ENCODE measurements around the gene SLC22A23.

SLC22A23 gene

DNA sequence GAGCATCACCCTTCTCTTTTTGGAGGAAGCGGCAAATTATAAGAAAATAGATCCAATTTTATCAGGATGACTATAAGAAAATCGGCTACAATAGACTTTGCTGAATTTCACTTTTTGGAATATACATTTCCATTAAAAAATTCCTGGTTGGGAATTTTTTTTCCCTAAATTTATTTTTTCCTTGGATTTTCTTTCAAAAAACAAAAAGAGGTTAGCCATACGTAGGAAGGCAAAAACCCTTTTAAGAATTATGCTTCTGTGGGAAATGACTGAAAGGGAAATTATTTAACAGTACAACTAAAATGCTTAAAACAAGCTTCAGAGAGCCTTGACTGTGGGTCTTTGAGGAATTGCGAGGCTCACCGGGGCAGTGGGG lies 86.9 kb downstream of the SLC22A23 start:
- DNase-seq (ENCODE audit: low read depth): no peak

DNA sequence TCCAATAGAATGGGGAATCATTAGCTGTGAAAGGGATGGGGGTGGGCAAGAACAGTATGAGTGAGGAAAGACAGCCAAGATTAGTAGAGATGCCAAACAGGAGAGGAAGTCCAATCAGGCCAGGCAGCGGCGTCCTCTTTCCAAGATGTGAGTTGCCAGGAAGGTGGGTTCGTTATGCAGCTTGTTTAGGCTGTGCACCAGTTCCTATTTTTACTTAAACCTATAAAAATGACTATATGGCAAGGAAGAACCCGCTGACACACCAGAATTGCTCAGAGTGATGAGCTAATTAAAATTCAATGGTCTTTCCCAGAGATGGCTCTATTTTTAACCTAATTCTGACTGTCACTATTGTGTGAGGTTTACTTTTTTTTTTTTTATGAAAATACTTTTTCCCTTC lies 88.2 kb downstream of the SLC22A23 start:
- no peak for DNase-seq (ENCODE audit: low read depth)

DNA sequence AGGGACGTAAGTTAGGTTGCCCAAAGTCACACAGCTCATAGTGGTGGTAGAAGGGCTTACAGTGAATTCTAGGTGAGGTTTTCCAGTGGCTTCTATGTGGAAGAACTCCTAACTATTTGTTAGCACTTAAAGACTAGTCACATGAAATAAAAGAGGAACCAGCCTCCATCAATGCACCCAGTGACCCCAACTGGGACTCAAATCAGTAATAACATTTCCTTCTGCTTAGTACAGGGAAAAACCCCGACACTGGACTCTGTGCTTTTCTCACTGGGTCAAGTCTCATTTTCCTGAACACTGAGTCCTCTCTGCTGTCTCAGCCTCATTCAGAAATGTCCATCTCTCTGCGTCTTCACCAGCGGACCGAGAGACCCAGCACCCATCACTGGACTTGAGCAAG lies 89.2 kb downstream of the SLC22A23 start:
- no peak for DNase-seq (ENCODE audit: low read depth)

DNA sequence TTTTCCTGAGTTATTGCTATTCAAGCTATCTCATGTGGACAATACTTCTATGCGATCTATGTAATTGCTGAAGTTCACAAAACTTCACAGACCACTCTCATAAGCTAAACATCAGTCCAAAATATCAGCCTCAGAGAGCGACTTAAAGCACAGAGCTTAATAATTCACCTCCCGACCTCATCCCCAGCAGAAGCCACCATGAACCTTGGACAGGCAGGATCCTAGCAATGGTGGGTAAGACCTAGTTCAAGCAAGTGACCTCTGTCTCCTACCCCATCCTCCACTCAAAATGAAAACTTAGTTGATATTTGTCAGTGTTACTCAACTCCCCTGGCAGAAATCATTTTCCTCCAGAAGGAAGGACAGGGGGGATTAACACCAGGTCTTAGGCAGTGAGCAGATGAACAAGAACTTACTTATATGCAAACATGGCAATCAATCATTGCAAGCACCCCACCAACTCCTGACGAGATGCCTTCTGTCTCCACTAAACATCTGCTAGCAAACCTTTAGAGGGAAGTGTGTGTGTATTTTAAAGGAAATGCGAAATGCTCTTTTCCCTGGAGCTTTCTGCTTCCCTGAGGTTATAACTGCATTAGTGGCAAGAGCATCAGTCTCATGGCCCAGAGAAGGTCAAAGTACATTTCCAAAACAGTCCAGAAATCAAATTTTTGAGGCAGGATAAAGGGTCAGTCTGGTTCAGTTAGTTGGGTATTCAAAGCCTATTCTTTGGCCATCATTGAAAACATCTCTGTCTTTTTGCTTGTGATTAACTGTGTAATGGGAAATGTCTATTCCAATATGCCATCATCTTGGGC lies 90.0 kb downstream of the SLC22A23 start:
- no peak for DNase-seq (ENCODE audit: low read depth)

DNA sequence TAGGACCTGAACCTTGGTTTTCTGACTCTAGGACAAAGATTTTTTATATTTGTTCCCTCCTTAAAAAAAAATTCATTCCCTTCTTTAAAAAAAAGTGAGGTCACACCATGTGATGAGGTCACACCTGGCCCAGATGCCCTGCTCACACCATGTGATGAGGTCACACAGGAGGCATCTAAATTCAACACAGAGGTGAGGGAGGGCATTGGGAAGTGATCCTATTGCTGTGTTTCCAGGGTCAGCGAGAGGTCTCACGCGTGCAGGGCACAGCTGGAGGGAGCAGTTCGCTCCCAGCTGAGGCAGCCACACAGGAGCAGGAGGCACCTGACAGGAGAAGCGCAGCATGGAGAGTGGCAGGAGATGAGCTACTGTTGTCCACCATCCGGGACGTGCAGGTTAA lies 92.5 kb downstream of the SLC22A23 start:
- DNase-seq (ENCODE audit: low read depth): no peak

DNA sequence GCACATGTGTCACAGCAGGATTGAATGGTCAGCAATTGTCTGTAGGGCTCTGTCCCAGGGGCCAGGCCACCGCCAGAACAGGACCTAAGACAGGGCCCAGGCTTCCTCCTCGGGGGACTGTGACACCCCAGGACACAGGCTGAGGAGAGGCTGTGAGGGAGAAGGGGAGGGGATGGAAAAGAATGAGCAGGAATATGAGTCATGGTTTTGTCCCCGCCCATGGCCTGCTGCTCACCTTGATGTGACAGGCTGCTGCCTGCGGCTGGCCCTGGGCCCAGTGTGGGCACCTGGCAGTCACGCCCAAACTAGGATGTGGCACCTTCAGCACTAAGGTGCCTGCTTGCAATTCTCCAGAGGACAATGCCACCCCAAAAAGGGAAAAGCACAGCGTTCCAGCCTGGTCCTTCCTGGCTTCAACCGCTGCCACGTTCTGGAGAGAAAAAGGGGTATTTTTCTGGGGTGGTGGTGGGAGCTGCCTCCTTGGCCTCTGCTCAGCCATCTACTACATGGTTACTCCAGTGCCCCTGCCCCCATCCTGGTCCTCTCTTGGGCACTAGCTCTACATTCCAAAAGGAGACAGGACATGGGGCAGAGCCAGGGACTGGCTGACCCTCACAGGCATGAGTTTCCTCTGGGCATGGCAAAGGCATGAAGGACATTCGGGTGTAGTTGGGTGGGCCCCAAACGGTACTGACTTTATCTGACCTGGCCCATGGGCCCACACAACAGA lies 93.4 kb downstream of the SLC22A23 start:
- DNase-seq (ENCODE audit: low read depth): no peak

DNA sequence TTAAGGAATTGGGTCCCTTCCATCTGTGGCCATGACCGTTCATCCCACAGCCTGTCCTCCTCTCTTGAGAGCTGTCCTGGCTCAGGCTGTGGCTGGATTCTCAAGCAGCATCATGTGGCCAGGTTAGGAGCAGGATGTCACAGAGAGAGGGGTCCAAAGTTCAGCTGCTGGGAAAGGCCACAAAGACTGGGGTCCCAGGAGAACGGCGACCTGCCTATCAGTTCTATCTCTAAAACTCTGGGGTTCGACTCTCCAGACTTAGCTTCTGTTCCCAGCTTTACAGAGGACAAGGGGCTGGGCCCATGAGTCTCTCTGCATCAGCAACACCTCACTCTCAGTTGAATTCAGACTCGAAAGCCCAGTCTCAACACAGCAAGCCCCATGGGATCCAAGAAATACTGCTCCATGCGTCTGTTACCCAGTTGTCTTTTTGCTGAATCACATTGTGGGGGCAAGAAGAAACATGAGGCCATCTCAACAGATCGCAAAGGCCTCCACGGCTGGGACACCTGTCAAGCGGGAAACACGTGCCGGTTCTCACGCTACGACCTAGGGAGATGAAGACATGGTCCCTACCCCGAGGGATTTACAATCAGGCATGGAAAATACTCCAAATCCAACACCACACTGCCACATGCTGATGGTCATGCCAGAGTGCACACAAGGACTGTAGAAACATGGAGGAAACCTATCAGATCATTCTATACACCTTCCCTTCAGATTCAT lies 95.4 kb downstream of the SLC22A23 start:
- no peak for DNase-seq (ENCODE audit: low read depth)

DNA sequence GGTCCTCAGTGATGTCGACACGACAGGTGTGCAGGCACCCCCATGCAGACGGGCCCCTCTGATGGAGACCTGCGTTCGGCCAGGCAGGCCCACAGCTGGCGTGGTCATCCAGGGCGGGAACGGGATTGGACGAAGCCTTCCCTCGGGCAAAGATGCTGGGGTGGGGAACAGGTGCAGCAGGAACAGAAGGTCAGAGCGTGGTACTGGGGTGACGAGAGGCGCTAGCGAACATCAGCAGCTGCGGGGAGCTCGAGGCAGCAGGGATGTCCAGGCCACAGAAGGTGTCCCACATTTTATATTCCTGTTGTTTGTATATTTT lies 96.2 kb downstream of the SLC22A23 start:
- no peak for DNase-seq (ENCODE audit: low read depth)

DNA sequence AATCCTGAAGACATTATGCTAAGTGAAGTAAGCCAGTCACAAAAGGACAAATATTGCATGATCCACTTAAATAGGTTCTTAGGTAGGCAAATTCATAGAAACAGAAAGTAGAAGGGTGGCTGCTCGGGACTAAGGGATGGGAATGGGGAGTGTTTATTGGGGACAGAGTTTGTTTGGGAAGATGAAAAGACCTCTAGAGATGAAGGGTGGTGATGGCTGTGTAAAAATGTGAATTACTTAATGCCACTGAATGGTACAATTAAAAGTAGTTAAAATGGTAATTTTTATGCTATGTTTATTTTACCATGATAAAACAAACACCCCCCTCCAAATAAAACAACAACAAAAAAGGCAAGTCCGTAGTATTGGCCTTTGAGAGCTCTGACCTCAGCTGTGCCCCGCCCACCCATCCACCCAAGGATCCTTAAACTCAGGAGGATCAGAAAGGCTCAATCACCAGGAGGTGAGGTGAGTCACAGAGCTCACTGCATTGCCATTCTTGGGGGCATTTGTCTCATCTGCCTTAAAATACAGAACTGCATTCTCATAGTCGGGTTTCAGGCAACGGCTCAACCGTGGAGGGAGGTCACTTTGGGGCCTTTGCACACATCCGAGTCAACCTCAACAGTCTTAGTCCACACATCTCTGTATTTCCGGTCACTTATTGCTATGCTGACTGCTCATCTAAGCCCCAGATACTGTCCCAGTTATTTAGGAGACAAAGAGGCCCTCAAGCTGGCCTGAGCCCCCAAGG lies 96.7 kb downstream of the SLC22A23 start:
- no peak for DNase-seq (ENCODE audit: low read depth)

DNA sequence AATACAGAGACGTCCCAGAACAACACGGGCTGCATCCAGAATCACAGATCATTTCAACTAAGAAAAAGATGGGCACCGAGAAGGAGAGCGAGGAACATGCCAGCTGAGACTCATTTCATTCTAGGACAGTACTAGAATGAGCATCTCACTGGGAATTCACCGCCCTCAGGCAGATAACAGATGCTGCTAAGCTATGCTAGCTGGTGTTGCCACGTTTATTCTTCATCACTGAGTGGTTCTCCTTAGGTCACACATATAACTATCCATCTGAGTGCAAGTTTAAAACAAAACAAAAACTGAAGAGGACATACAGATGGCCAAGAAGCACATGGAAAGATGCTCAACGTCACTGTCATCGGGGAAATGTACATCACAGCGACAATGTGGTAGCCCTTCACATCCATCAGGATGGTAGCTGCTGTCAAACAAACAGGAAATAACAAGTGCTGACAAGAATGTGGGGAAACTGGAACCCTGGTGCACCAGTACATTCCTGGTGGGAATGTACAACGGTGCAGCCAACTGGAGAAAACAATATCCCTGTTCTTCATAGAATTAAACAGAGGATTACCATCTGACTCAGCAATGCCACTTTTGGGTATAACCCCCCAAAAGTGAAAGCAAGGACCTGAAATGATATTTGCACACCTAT lies 97.6 kb downstream of the SLC22A23 start:
- DNase-seq (ENCODE audit: low read depth): no peak

DNA sequence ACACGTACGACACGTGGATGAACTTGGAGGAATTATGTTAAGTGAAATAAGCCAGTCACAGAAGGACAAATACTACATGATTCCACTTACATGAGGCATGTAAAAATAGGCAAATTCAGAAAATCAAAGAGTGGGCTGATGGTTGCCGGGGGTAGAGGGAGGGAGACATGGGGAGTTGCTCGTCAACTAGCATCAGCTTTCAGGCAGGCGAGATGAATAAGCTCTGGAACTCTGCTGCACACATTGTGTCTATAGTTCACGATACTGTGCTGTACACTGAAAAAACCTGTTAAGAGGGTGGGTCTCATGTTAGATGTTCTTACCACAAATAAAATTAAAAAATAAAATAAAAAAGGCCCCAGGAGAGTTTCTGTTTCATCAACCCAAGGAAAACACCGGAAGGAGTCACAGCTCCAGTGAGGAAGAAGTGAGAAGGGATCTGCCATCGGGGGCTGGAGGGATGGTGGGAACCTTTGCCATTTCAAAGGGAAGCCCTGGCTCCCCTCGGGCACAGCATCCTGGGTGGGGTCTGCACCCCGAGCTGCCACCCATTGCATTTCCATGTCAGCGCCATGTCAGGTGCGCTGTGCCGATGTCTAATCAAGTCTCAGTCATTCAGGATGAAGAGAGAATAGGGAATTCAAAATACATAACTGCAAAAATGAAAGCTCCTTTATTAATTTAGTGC lies 98.3 kb downstream of the SLC22A23 start:
- DNase-seq (ENCODE audit: low read depth): no peak

DNA sequence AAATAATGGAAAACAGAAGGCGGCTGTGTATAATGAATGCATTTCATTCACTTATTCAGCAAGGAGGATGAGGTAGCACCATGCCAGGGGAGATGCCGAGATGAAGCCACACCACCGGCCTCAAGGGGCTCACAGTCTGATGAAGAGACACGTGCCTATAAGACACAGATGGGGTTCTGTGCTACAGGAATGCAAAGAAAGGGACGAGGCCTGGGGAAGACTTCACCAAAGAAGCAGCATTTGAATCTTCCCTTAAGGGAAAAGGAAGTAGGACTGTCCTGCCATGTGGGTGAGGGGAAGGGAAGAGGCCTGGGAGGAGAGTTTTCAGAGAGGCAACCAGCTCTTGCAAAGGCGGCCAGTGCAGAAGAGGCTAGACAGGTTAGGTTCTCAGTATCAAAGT lies 99.2 kb downstream of the SLC22A23 start:
- no peak for DNase-seq (ENCODE audit: low read depth)

DNA sequence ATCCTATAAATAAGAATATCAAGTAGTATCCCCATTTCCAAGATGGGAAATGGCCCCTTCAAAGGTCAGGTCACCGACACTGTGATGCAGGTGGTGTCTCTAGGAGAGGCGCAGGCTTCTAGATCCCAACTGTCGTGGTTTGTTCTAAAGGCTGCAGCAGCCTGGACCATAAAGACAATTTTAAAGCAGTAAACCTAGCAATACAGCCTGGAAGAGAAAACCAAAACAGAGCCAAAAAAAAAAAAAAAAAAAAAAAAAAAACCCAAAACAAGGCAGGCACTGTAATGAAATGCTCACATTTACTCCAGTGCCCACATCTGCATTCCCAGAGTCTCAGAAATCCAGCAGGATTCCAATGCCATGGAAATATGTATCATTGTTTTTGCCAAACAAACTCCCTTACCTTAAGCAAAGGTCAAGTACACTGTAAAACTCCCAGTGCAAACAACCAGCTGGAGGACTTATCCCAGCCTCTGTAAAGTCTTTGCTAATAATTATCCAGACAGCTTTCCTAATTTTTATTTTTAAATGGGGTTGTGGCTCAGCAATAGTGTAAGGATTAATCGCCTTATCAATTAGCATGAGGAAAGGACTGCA lies 99.9 kb downstream of the SLC22A23 start:
- DNase-seq (ENCODE audit: low read depth): no peak

DNA sequence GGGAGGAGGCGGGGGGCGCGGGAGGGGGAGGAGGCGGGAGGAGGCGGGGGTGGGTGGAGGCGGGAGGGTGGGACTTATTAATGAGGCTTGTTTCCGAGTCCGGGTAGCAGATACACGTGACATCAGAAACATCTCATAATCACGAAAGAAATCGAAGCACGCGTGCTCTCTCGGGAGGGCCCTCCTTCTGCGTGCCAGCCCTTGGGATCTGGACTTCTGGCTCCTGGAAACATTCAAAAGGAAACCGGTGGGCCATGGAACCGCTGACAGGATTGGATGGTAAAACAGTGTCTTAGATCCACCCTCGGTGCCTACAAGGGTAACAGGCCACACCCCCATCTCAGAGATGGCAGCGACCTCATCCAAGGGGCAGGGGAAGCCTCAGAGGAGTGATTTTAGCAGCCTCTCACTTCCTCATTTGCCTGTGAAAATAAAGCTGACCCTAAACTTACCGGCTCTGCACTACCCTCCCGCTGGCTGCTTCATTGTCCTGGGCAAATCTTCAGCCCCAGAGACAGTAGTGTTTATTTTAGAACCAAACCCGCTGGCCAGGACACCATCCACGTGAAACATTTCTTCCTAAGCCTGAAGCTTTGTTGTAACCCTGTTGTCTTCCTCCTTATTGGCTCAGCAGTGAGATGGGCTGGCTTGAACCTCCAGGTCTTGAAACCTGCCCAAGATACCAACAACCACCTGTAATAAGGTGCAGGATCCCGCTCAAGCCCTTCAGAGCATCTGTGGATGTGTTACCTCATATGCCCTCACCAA lies 100.6 kb downstream of the SLC22A23 start:
- peak; percentile 58 for DNase-seq (ENCODE audit: low read depth)

DNA sequence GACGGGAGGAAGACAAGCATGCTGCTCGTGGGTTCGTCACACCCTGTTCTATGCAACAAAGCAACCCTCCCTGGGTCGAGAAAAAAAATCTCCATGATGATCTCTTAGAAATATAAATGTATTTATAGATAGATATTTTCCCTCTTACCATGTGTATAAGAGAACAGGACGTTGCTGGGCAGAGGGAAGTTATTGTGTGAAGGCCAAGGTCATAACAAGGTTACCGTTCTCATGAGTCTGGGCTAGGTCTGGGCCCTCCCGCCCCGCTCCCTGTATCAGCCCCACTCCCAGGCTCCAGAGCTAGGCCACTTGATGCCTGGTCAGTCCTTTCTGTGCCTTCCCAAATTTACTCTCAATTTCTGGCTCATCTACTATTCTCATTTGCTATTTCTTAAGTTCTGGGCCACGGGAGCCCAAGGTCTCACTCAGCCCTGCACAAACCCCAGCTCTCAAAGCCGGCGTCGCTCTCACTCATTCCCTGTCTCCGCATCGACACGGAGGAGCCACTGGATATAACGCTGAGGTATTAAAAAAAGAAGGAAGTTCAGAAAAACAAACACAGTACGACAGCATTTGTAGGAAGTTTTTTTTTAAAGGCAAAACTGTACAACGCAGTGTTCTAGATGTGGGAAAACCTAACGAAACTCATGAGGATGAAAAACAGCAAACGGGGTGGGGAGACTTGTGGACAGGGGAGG lies 101.3 kb downstream of the SLC22A23 start:
- no peak for DNase-seq (ENCODE audit: low read depth)

DNA sequence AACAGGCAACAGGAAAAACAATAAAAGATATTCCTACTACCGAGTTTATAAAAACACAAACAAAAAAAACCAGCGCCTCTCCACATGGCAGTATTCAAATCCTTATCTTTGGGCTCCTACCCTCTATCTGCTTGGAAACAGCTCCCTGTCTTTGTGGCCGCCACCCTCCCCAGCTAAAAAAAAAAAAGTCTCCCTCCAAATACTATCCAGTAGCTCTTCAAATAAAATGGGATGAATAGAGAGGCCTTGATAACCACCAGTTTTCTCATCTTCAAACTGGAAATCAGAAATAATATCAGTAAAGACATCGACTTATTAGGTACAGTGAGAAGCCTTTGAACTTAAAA lies 101.9 kb downstream of the SLC22A23 start:
- DNase-seq (ENCODE audit: low read depth): no peak

DNA sequence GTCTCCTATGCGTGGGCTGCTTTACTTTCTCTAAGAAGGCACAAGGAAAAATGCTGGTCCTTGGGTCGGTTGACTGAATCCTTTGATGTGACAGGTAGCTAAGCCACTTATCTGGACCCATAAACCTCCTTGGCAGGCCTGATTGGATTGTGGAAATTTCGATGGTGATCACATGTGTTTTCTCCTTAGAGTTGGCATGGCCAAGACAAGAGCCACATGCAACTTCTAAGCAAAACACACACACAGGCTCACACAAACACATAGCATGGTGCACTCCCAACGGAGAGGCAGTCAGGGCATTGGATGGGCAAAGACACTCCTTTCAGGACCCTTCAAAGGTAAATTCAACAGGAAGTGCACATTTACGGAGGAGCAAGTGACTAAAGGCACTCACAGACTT lies 102.9 kb downstream of the SLC22A23 start:
- no peak for DNase-seq (ENCODE audit: low read depth)

DNA sequence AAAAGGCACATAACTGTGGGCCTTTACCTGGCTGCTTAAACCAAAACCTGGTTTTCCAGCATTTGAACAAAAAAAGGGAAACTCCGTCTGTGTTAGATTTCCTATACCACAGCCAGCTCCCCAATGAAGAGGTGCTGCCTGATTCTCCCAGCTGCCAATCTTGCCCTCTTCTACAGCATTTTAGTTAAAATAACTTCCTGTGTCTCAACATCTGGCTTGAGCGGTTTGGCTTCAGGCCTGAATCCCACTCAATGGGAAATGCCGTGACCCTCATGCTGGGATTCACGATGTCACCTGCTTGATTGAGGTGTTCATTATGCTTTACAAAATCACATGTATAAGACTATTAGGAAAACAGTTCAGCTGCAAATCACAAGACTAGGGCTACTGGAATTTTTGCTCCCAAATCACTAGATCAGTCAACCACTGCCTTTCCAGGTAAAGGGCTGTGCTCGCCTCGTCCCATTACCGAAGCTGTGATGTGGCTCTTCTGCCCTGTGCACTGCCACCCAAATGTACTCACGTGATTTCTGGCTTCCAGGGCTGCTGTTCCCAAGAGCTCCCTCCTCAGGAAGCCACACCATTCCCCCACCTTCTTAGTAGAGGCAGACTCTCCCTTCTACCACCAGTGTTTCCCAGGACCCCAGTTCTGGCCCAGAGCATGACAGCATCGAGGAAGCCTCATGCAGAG lies 103.5 kb downstream of the SLC22A23 start:
- DNase-seq (ENCODE audit: low read depth): no peak

DNA sequence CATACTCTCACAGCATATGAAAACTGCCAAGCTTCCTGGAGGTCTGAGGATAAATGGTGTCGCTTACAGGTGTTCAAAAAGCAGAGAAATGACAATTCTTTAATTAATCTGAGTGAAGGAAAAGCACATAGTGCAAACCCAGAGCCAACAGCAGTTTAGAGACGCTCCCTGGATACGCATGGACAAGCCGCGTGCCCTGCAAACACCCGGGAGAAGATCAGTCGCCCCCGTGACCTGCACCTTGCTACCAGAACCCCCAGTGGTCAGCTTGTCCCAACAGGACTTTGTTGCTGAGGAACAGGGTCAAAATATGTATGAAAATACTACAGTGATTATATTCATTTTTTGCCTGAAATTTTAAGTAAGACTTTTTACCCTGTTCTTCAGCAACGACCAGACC lies 104.2 kb downstream of the SLC22A23 start:
- no peak for DNase-seq (ENCODE audit: low read depth)

All from ELR (cell line).